ENCODE measurements around the gene SLC26A2. TPM values are rescaled to one million over a fixed set of nuclear protein-coding genes. Genes with fewer than 3 reads are reported as not detected.

SLC26A2 gene
- polyA plus RNA-seq, 3 donors from 2014 or later: 2.4 to 3.6 (median 2.4) TPM

GRCh38 chr5:149961957-149962409 lies 1.4 kb downstream of the SLC26A2 start:
- H3K36me3 Mint-ChIP-seq: peaks cover 0 to 4% (median 4%) of the 10 kb centered on the region in 3 donors
- H3K4me1 Mint-ChIP-seq: peaks cover 21 to 40% of the 10 kb centered on the region in 2 donors
- DNase-seq: no peak
- H3K27me3 Mint-ChIP-seq (ENCODE audit: low read depth in 3 of 3): peaks cover 0 to 4% (median 0%) of the 10 kb centered on the region in 3 donors
- H3K27ac Mint-ChIP-seq: peak overlapping the region in 4 of 6 donors; percentile 3 to 77 (median 69)
- peak overlapping the region; percentile 91 to 97 (median 92) for H3K4me3 Mint-ChIP-seq
- H3K9me3 Mint-ChIP-seq: no peaks in the 10 kb centered on the region

- H3K4me3 Mint-ChIP-seq: no peak overlapping the region
Measured at GRCh38 chr5:149962601-149963300, 2.2 kb downstream of the SLC26A2 start.

GRCh38 chr5:149963729-149964128 lies 3.2 kb downstream of the SLC26A2 start:
- H3K9me3 Mint-ChIP-seq: no peaks in the 10 kb centered on the region
- H3K36me3 Mint-ChIP-seq: peaks cover 0 to 4% (median 4%) of the 10 kb centered on the region in 3 donors
- H3K4me1 Mint-ChIP-seq: peaks cover 21 to 40% of the 10 kb centered on the region in 2 donors
- H3K4me3 Mint-ChIP-seq: no peak overlapping the region
- DNase-seq: no peak
- H3K27me3 Mint-ChIP-seq (ENCODE audit: low read depth in 3 of 3): peaks cover 0 to 4% (median 0%) of the 10 kb centered on the region in 3 donors
- no peak overlapping the region for H3K27ac Mint-ChIP-seq

More at GRCh38 chr5:149962601-149963300, 2.2 kb downstream of the SLC26A2 start:
- Mint-ChIP-seq H3K36me3 (peaks cover 0 to 4% (median 4%) of the 10 kb centered on the region in 3 donors), H3K27me3 (ENCODE audit: low read depth in 3 of 3) (peaks cover 0 to 4% (median 0%) of the 10 kb centered on the region in 3 donors), H3K9me3 (no peaks in the 10 kb centered on the region), H3K4me1 (peaks cover 21 to 40% of the 10 kb centered on the region in 2 donors), H3K27ac (peak overlapping the region in 1 of 6 donors; percentile 3)
- DNase-seq: no peak

- H3K36me3 Mint-ChIP-seq: peaks cover 0 to 4% (median 4%) of the 10 kb centered on the region in 3 donors
- no peak for DNase-seq
- no peak overlapping the region for H3K4me3 Mint-ChIP-seq
- H3K4me1 Mint-ChIP-seq: peaks cover 2 to 10% of the 10 kb centered on the region in 2 donors
- no peaks in the 10 kb centered on the region for H3K9me3 Mint-ChIP-seq
- H3K27ac Mint-ChIP-seq: no peak overlapping the region
- no peaks in the 10 kb centered on the region for H3K27me3 Mint-ChIP-seq (ENCODE audit: low read depth in 3 of 3)
Measured at GRCh38 chr5:149966946-149967345, 6.4 kb downstream of the SLC26A2 start.

GRCh38 chr5:149969181-149969930 lies 8.8 kb downstream of the SLC26A2 start:
- H3K27ac Mint-ChIP-seq: no peak overlapping the region
- DNase-seq: no peak
- no peaks in the 10 kb centered on the region for H3K27me3 Mint-ChIP-seq (ENCODE audit: low read depth in 3 of 3)
- peaks cover 0 to 2% of the 10 kb centered on the region in 2 donors for H3K4me1 Mint-ChIP-seq
- H3K4me3 Mint-ChIP-seq: no peak overlapping the region
- no peaks in the 10 kb centered on the region for H3K9me3 Mint-ChIP-seq
- no peaks in the 10 kb centered on the region for H3K36me3 Mint-ChIP-seq

- no peak for DNase-seq
- Mint-ChIP-seq H3K27ac (no peak overlapping the region), H3K27me3 (ENCODE audit: low read depth in 3 of 3) (no peaks in the 10 kb centered on the region), H3K4me3 (no peak overlapping the region), H3K9me3 (no peaks in the 10 kb centered on the region), H3K36me3 (peaks cover 13 to 21% (median 13%) of the 10 kb centered on the region in 3 donors), H3K4me1 (peaks cover 0 to 4% of the 10 kb centered on the region in 2 donors)
Measured at GRCh38 chr5:149975409-149975808, 14.9 kb downstream of the SLC26A2 start.

- Mint-ChIP-seq H3K27me3 (ENCODE audit: low read depth in 3 of 3) (no peaks in the 10 kb centered on the region), H3K36me3 (peaks cover 20 to 38% (median 24%) of the 10 kb centered on the region in 3 donors), H3K4me3 (no peak overlapping the region), H3K4me1 (peaks cover 0 to 3% of the 10 kb centered on the region in 2 donors), H3K9me3 (no peaks in the 10 kb centered on the region), H3K27ac (no peak overlapping the region)
- no peak for DNase-seq
Measured at GRCh38 chr5:149979896-149980295, 19.3 kb downstream of the SLC26A2 start.

- Mint-ChIP-seq H3K27me3 (ENCODE audit: low read depth in 3 of 3) (no peaks in the 10 kb centered on the region), H3K27ac (no peak overlapping the region), H3K4me3 (no peak overlapping the region), H3K4me1 (no peaks in the 10 kb centered on the region), H3K9me3 (no peaks in the 10 kb centered on the region), H3K36me3 (peaks cover 17 to 40% (median 24%) of the 10 kb centered on the region in 3 donors)
- DNase-seq: no peak
Measured at GRCh38 chr5:149981206-149981605, 20.6 kb downstream of the SLC26A2 start.

GRCh38 chr5:149982505-149982904 lies 21.9 kb downstream of the SLC26A2 start:
- no peak for DNase-seq
- Mint-ChIP-seq H3K4me1 (no peaks in the 10 kb centered on the region), H3K36me3 (peaks cover 16 to 37% (median 22%) of the 10 kb centered on the region in 3 donors), H3K9me3 (no peaks in the 10 kb centered on the region), H3K27ac (no peak overlapping the region), H3K27me3 (ENCODE audit: low read depth in 3 of 3) (no peaks in the 10 kb centered on the region), H3K4me3 (no peak overlapping the region)

- Mint-ChIP-seq H3K27me3 (ENCODE audit: low read depth in 3 of 3) (no peaks in the 10 kb centered on the region), H3K36me3 (peaks cover 0 to 3% (median 3%) of the 10 kb centered on the region in 3 donors), H3K9me3 (no peaks in the 10 kb centered on the region), H3K4me3 (no peak overlapping the region), H3K4me1 (no peaks in the 10 kb centered on the region), H3K27ac (no peak overlapping the region)
- DNase-seq: no peak
Measured at GRCh38 chr5:149988126-149988525, 27.6 kb downstream of the SLC26A2 start.

- H3K36me3 Mint-ChIP-seq: peaks cover 0 to 8% (median 2%) of the 10 kb centered on the region in 3 donors
- peak; percentile 42 to 59 (median 58) for DNase-seq
- H3K27ac Mint-ChIP-seq: no peak overlapping the region
- no peaks in the 10 kb centered on the region for H3K9me3 Mint-ChIP-seq
- H3K4me3 Mint-ChIP-seq: no peak overlapping the region
- H3K27me3 Mint-ChIP-seq (ENCODE audit: low read depth in 3 of 3): no peaks in the 10 kb centered on the region
- no peaks in the 10 kb centered on the region for H3K4me1 Mint-ChIP-seq
Measured at GRCh38 chr5:149990518-149991376, 30.2 kb downstream of the SLC26A2 start.

- H3K36me3 Mint-ChIP-seq: peaks cover 0 to 13% (median 8%) of the 10 kb centered on the region in 3 donors
- no peak overlapping the region for H3K27ac Mint-ChIP-seq
- H3K27me3 Mint-ChIP-seq (ENCODE audit: low read depth in 3 of 3): no peaks in the 10 kb centered on the region
- H3K4me3 Mint-ChIP-seq: no peak overlapping the region
- no peaks in the 10 kb centered on the region for H3K9me3 Mint-ChIP-seq
- peaks cover 0 to 2% of the 10 kb centered on the region in 2 donors for H3K4me1 Mint-ChIP-seq
- no peak for DNase-seq
Measured at GRCh38 chr5:149993471-149993870, 32.9 kb downstream of the SLC26A2 start.

GRCh38 chr5:149995385-149996204 lies 35.0 kb downstream of the SLC26A2 start:
- Mint-ChIP-seq H3K4me1 (peaks cover 13 to 20% of the 10 kb centered on the region in 2 donors), H3K4me3 (no peak overlapping the region), H3K36me3 (peaks cover 0 to 13% (median 8%) of the 10 kb centered on the region in 3 donors), H3K27me3 (ENCODE audit: low read depth in 3 of 3) (peaks cover 0 to 9% (median 0%) of the 10 kb centered on the region in 3 donors), H3K27ac (no peak overlapping the region), H3K9me3 (no peaks in the 10 kb centered on the region)
- DNase-seq: no peak
